ENCODE results near the gene RNF25.

DNA sequence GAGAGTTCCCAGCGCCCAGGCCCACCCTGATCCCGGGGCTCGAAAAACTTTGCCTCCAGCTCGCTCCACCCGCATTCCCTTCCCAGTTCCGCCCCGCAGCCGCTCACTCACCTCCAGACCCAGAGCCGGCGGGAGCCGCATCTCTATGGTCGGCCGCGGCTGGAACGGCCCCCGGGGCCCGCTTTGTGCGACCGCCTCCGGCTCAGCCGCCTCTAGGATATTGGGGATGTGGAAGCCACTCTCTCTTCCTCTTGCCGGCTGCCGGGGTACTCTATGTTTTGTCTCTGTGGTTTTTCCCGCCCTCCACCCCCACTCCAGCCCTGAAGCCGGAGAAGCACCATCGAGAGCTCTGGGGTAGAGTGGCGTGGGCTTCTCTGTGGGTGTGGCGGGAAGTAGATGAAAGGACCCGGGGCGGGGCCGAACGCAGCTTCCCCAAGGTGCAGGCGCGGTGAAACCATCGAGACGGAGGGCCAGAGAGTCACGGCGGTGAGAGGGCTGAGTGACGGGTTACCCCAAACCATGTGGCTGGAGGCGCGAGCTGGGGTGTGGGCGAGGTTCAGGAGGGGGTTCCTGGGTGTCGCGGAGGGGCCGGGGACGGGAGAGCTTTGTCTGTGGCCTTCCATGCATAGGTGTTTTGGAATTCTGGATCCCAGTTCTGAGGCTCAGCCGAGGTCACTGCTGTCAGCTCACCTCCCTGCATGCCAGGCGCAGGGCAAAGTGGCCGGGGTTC, 12.4 kb downstream of the RNF25 start, which contains the start of the genes BCS1L and ZNF142:
- TF ChIP-seq ZFP36 (IDR thresholded peaks at IDR 0.05; ENCODE audit: borderline replicate concordance, partially characterized antibody): no peak
- no peak for TF ChIP-seq ESRRA (IDR thresholded peaks at IDR 0.05; ENCODE audit: borderline replicate concordance, low read length)
- TF ChIP-seq MYC (IDR thresholded peaks at IDR 0.05; ENCODE audit: borderline replicate concordance, low read length): peak; percentile 49; the same call in 1 of the 2 replicates
- TF ChIP-seq, protein P1, sequence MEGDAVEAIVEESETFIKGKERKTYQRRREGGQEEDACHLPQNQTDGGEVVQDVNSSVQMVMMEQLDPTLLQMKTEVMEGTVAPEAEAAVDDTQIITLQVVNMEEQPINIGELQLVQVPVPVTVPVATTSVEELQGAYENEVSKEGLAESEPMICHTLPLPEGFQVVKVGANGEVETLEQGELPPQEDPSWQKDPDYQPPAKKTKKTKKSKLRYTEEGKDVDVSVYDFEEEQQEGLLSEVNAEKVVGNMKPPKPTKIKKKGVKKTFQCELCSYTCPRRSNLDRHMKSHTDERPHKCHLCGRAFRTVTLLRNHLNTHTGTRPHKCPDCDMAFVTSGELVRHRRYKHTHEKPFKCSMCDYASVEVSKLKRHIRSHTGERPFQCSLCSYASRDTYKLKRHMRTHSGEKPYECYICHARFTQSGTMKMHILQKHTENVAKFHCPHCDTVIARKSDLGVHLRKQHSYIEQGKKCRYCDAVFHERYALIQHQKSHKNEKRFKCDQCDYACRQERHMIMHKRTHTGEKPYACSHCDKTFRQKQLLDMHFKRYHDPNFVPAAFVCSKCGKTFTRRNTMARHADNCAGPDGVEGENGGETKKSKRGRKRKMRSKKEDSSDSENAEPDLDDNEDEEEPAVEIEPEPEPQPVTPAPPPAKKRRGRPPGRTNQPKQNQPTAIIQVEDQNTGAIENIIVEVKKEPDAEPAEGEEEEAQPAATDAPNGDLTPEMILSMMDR (IDR thresholded peaks at IDR 0.05): no peak
- no peak for TF ChIP-seq RARB (CRISPR knock-in tag; IDR thresholded peaks at IDR 0.05)
- TF ChIP-seq, protein P2, sequence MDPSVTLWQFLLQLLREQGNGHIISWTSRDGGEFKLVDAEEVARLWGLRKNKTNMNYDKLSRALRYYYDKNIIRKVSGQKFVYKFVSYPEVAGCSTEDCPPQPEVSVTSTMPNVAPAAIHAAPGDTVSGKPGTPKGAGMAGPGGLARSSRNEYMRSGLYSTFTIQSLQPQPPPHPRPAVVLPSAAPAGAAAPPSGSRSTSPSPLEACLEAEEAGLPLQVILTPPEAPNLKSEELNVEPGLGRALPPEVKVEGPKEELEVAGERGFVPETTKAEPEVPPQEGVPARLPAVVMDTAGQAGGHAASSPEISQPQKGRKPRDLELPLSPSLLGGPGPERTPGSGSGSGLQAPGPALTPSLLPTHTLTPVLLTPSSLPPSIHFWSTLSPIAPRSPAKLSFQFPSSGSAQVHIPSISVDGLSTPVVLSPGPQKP (IDR thresholded peaks at IDR 0.05; ENCODE audit: low read depth, low read length): no peak
- TF ChIP-seq FOSL2 (IDR thresholded peaks at IDR 0.05): no peak
- 0 out of 2 replicates have a peak, but pooled peaks have one; percentile 6 for TF ChIP-seq FOSL2 (CRISPR knock-in tag; IDR thresholded peaks at IDR 0.05)
- no peak for TF ChIP-seq EP300 (IDR thresholded peaks at IDR 0.05)
- peak; percentile 91 for TF ChIP-seq POLR2A (IDR thresholded peaks at IDR 0.05; ENCODE audit: low read length)
- peak; percentile 14 to 84; a peak in 2 of 5 replicates for TF ChIP-seq JUN (IDR thresholded peaks at IDR 0.05)
- no peak for TF ChIP-seq RAD21 (conservative IDR thresholded peaks at IDR 0.05 in 1 of 2, IDR thresholded peaks at IDR 0.05 in 1 of 2)
- no peak for TF ChIP-seq BHLHE40 (IDR thresholded peaks at IDR 0.05; ENCODE audit: low read depth, low read length)
- no peak for TF ChIP-seq KDM1A (IDR thresholded peaks at IDR 0.05; ENCODE audit: low read depth)
- TF ChIP-seq, protein P3, sequence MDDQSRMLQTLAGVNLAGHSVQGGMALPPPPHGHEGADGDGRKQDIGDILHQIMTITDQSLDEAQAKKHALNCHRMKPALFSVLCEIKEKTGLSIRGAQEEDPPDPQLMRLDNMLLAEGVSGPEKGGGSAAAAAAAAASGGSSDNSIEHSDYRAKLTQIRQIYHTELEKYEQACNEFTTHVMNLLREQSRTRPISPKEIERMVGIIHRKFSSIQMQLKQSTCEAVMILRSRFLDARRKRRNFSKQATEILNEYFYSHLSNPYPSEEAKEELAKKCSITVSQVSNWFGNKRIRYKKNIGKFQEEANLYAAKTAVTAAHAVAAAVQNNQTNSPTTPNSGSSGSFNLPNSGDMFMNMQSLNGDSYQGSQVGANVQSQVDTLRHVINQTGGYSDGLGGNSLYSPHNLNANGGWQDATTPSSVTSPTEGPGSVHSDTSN (IDR thresholded peaks at IDR 0.05): no peak; the same call in 1 of the 2 replicates

Measured in A549 (cell line).